Esophagus muscularis mucosa (tissue), 4 donors: Measurements from ENCODE around the gene GTF2I. TPM values are rescaled to one million over a fixed set of nuclear protein-coding genes. Genes with fewer than 3 reads are reported as not detected.

Source experiments
- DNase-seq: peaks from one replicate; pipeline ENCODE4 v3.0.0-alpha.2; 2017; ENCODE audit errors: extremely low spot score
- H3K27ac ChIP-seq, 4 donors: fragments of 200-600 bp; sonication (generic); replicated peaks in 1 of 4; 1 replicate in 3 of 4; 2 replicates in 1 of 4; pipeline ENCODE4 v1.5.1; 2016 to 2019; ENCODE audit warnings: mild to moderate bottlenecking in 1 of 4
- H3K27me3 ChIP-seq, 4 donors: fragments of 200-600 bp; sonication (generic); one replicate each; pipeline versions ENCODE4 v1.5.1 to v1.6.0; 2016 to 2019
- H3K36me3 ChIP-seq, 4 donors: fragments of 200-600 bp; sonication (generic); one replicate each; pipeline ENCODE4 v1.5.1; 2016 to 2019
- H3K4me1 ChIP-seq, 4 donors: fragments of 200-600 bp; sonication (generic); one replicate each; pipeline ENCODE4 v1.5.1; 2016 to 2019
- H3K4me3 ChIP-seq, 4 donors: fragments of 200-600 bp; sonication (generic); 1 replicate in 2 of 4; 2 replicates in 2 of 4; pipeline ENCODE4 v1.5.1; 2016 to 2019; ENCODE audit warnings: mild to moderate bottlenecking in 4 of 4, moderate library complexity in 1 of 4
- H3K9me3 ChIP-seq, 4 donors: fragments of 200-600 bp; sonication (generic); 1 replicate in 3 of 4; 2 replicates in 1 of 4; pipeline ENCODE4 v1.5.1; 2016 to 2019
- CTCF ChIP-seq, 3 experiments: fragments of 200-600 bp in 2 of 3; fragments of 450-650 bp in 1 of 3; sonication (generic) in 2 of 3; IDR thresholded peaks; one replicate each; pipeline ENCODE4 v1.5.1; 2017 to 2019; ENCODE audit warnings: antibody characterized with exemption in 3 of 3, mild to moderate bottlenecking in 2 of 3, moderate library complexity in 1 of 3
- EP300 ChIP-seq: sonication (generic); formaldehyde crosslinking; IDR thresholded peaks from one replicate; pipeline ENCODE4 v1.6.1; 2017; ENCODE audit warnings: antibody characterized with exemption
- POLR2A ChIP-seq: fragments of 450-650 bp; IDR thresholded peaks from one replicate; pipeline ENCODE4 v1.6.1; 2017; ENCODE audit warnings: antibody characterized with exemption, moderate library complexity, mild to moderate bottlenecking, low read depth
- POLR2AphosphoS5 ChIP-seq, 2 donors: sonication (generic); formaldehyde crosslinking; IDR thresholded peaks; one replicate each; pipeline ENCODE4 v1.6.1; 2017; ENCODE audit warnings: antibody characterized with exemption in 2 of 2
- WGBS: methylation state at CpG from one replicate; pipeline ENCODE4 v1.1.5; 2018; 5-methylcytosine and 5-hydroxymethylcytosine counted together
- intact Hi-C: fragments of 100-400 bp; cut with DNase I; formaldehyde crosslinking; loops from one replicate; pipeline ENCODE4 v1.15.1; 2023
- total RNA-seq, 4 donors: library from RNA; depleted of rRNA; stranded (reverse); fragments of >200 nt; gene quantifications; one replicate each; pipeline versions ENCODE4 v1.1.0 to v1.2.1, GENCODE V29; 2016

The GTF2I gene
- total RNA-seq, 4 donors from 2014 or later = 101 to 169 (median 136) TPM

- Histone ChIP-seq H3K4me1 (peaks cover 0 to 10% (median 0%) of the 10 kb centered on the region in 4 donors), H3K4me3 (no peak overlapping the region), H3K36me3 (peaks cover 32 to 97% (median 82%) of the 10 kb centered on the region in 4 donors), H3K9me3 (peaks cover 0 to 8% (median 2%) of the 10 kb centered on the region in 4 donors), H3K27ac (no peak overlapping the region), H3K27me3 (no peaks in the 10 kb centered on the region)
- intact Hi-C loops = loop anchor here (10.0 kb wide), 1 partner anchor 94 kb away; no protein-coding TSS in a partner anchor
- no peak for DNase-seq
- no peak for TF ChIP-seq POLR2AphosphoS5 (IDR thresholded peaks at IDR 0.05)
- 75% methylated on average over 7 of the region's 7 CpGs for WGBS
Measured at GRCh38 chr7:74708569-74709275, 51.2 kb downstream of the GTF2I start.

- Histone ChIP-seq H3K4me1 (peaks cover 0 to 10% (median 0%) of the 10 kb centered on the region in 4 donors), H3K27ac (no peak overlapping the region), H3K9me3 (peaks cover 0 to 10% (median 3%) of the 10 kb centered on the region in 4 donors), H3K27me3 (no peaks in the 10 kb centered on the region), H3K36me3 (peaks cover 31 to 96% (median 81%) of the 10 kb centered on the region in 4 donors), H3K4me3 (no peak overlapping the region)
- DNase-seq = no peak
- peak in 2 of 3 experiments; percentile 7 to 35 for TF ChIP-seq CTCF (IDR thresholded peaks at IDR 0.05)
- no peak for TF ChIP-seq POLR2AphosphoS5 (IDR thresholded peaks at IDR 0.05)
- WGBS = 96% methylated on average over 10 of the region's 10 CpGs
- intact Hi-C loops = loop anchor here (10.0 kb wide), 1 partner anchor 95 kb away; no protein-coding TSS in a partner anchor
Measured at GRCh38 chr7:74709880-74710671, 52.6 kb downstream of the GTF2I start.

GRCh38 chr7:74713567-74713966, 56.0 kb downstream of the GTF2I start:
- Histone ChIP-seq H3K36me3 (peaks cover 20 to 93% (median 66%) of the 10 kb centered on the region in 4 donors), H3K4me1 (peaks cover 0 to 6% (median 2%) of the 10 kb centered on the region in 4 donors), H3K4me3 (no peak overlapping the region), H3K27me3 (no peaks in the 10 kb centered on the region), H3K27ac (no peak overlapping the region), H3K9me3 (peaks cover 0 to 10% (median 3%) of the 10 kb centered on the region in 4 donors)
- DNase-seq = no peak
- intact Hi-C loops = no loop called here
- TF ChIP-seq CTCF (IDR thresholded peaks at IDR 0.05) = no peak

GRCh38 chr7:74717889-74718288, 60.4 kb downstream of the GTF2I start:
- Histone ChIP-seq H3K9me3 (peaks cover 0 to 10% (median 3%) of the 10 kb centered on the region in 4 donors), H3K4me1 (peaks cover 0 to 4% (median 0%) of the 10 kb centered on the region in 4 donors), H3K27ac (no peak overlapping the region), H3K4me3 (no peak overlapping the region), H3K27me3 (no peaks in the 10 kb centered on the region), H3K36me3 (peaks cover 16 to 92% (median 62%) of the 10 kb centered on the region in 4 donors)
- intact Hi-C loops = no loop called here
- no peak for DNase-seq
- WGBS = 95% methylated on average over 9 of the region's 9 CpGs
- TF ChIP-seq EP300 = no peak

GRCh38 chr7:74718336-74718735, 60.8 kb downstream of the GTF2I start:
- no peak for DNase-seq
- Histone ChIP-seq H3K36me3 (peaks cover 16 to 90% (median 61%) of the 10 kb centered on the region in 4 donors), H3K4me1 (peaks cover 0 to 4% (median 0%) of the 10 kb centered on the region in 4 donors), H3K9me3 (peaks cover 0 to 6% (median 3%) of the 10 kb centered on the region in 4 donors), H3K27me3 (no peaks in the 10 kb centered on the region), H3K27ac (no peak overlapping the region), H3K4me3 (no peak overlapping the region)
- intact Hi-C loops = no loop called here
- 89% methylated on average over 1 of the region's 1 CpG for WGBS
- TF ChIP-seq POLR2A (no peak), EP300 (no peak), POLR2AphosphoS5 (IDR thresholded peaks at IDR 0.05) (no peak), CTCF (IDR thresholded peaks at IDR 0.05) (no peak)
